ENCODE results near the gene TMPRSS7.

DNA sequence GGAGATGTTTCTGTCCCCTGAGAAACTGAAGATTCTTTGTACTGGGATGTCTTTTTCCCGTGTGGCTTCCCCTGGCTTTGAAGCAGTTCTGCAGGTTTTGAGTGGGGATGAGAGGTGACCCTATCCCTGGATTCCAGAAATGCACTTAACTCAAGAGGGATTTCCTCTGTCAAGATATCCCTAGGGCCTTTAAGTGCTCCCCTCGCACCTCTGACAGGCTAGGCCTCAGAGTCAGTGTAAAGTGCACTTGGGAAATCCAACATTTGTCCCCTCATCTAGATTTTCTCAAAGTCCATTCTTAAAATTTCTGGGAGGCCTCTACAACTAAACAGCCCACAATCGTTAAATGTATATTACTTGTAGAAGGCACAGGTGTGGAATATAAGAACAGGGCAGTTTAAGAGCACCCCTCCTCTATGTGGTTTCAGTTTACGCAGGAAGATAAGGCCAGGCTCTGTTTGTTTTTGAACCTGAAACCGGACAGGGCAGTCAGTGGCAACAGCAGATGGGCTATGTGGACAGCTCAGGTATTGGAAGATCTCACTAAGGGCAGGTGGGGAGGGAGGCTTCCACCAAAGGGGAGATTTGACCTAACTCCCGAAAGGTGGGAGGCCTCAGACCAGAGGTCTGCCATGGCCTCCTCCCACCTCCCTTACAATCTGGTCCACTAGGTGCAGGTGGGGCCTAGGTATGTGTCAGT is 56.5 kb downstream of the TMPRSS7 start:
- TF ChIP-seq POLR2AphosphoS5 (IDR thresholded peaks at IDR 0.05): no peak
- TF ChIP-seq, protein P1, sequence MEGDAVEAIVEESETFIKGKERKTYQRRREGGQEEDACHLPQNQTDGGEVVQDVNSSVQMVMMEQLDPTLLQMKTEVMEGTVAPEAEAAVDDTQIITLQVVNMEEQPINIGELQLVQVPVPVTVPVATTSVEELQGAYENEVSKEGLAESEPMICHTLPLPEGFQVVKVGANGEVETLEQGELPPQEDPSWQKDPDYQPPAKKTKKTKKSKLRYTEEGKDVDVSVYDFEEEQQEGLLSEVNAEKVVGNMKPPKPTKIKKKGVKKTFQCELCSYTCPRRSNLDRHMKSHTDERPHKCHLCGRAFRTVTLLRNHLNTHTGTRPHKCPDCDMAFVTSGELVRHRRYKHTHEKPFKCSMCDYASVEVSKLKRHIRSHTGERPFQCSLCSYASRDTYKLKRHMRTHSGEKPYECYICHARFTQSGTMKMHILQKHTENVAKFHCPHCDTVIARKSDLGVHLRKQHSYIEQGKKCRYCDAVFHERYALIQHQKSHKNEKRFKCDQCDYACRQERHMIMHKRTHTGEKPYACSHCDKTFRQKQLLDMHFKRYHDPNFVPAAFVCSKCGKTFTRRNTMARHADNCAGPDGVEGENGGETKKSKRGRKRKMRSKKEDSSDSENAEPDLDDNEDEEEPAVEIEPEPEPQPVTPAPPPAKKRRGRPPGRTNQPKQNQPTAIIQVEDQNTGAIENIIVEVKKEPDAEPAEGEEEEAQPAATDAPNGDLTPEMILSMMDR (IDR thresholded peaks at IDR 0.05): no peak
